IMR-90 (cell line): Measurements from ENCODE around the gene CERS5. TPM values are rescaled to one million over a fixed set of nuclear protein-coding genes. Genes with fewer than 3 reads are reported as not detected.

Source experiments
- ATAC-seq: fragments of 200-7000 bp; cut with Tn5 transposase; 2 replicates; pipeline ENCODE4 v1.9.1; 2020; ENCODE audit warnings: low read depth, mild to moderate bottlenecking, moderate library complexity
- BruUV-seq: library from RNA; stranded (reverse); fragments of 400-500 nt; replicated peaks from 2 replicates; lab custom pipeline; 2021; lab: Mats Ljungman, UMichigan
- CTCF ChIA-PET: fragments of 300-600 bp; formaldehyde crosslinking; extraction: SDS; loops from one replicate; lab custom pipeline; 2021; ENCODE audit warnings: antibody characterized with exemption; lab: Yijun Ruan, JAX
- POLR2A ChIA-PET: fragments of 300-600 bp; sonication (Branson Sonifier 250); formaldehyde crosslinking; loops from one replicate; lab custom pipeline; 2022; ENCODE audit warnings: antibody characterized with exemption; ENCODE audit not compliant: unreplicated experiment; lab: Charles Lee
- DNase-seq: peaks from one replicate; pipeline ENCODE4 v3.0.0; 2013
- H2AFZ ChIP-seq: replicated peaks from 2 replicates; pipeline ENCODE3; 2013; ENCODE audit warnings: low read length, mild to moderate bottlenecking; ENCODE audit not compliant: poor library complexity
- H2AK5ac ChIP-seq: 2 replicates; pipeline ENCODE4 v1.6.1; 2013; ENCODE audit warnings: low read depth, low read length, inconsistent platforms
- H2AK9ac ChIP-seq: replicated peaks from 2 replicates; pipeline ENCODE3; 2013; ENCODE audit warnings: mild to moderate bottlenecking, low read depth, low read length, moderate library complexity; ENCODE audit not compliant: poor library complexity
- H2BK120ac ChIP-seq: 2 replicates; pipeline ENCODE4 v1.6.1; 2013; ENCODE audit warnings: low read depth, low read length, inconsistent platforms
- H2BK15ac ChIP-seq: 3 replicates; pipeline ENCODE4 v1.6.1; 2013; ENCODE audit warnings: low read depth, low read length, inconsistent platforms
- H2BK20ac ChIP-seq: 2 replicates; pipeline ENCODE4 v1.6.1; 2013; ENCODE audit warnings: low read depth, mild to moderate bottlenecking, inconsistent platforms, low read length, moderate library complexity
- H2BK5ac ChIP-seq: 2 replicates; pipeline ENCODE4 v1.6.1; 2013; ENCODE audit warnings: mild to moderate bottlenecking, low read depth, low read length, inconsistent platforms; ENCODE audit not compliant: poor library complexity, severe bottlenecking
- H3K14ac ChIP-seq: replicated peaks from 2 replicates; pipeline ENCODE4 v1.6.1; 2013; ENCODE audit warnings: low read depth, low read length, inconsistent platforms
- H3K18ac ChIP-seq: 2 replicates; pipeline ENCODE4 v1.6.1; 2013; ENCODE audit warnings: low read depth, low read length, control low read depth
- H3K23ac ChIP-seq: 2 replicates; pipeline ENCODE4 v1.6.1; 2013; ENCODE audit warnings: low read depth, low read length, inconsistent platforms
- H3K27ac ChIP-seq: 2 replicates; pipeline ENCODE4 v1.5.1; 2013; ENCODE audit warnings: mild to moderate bottlenecking, control low read depth, low read length; ENCODE audit not compliant: insufficient read depth
- H3K27me3 ChIP-seq: 2 replicates; pipeline ENCODE4 v1.6.1; 2013; ENCODE audit warnings: low read length; ENCODE audit not compliant: control insufficient read depth, insufficient read depth
- H3K36me3 ChIP-seq: 2 replicates; pipeline ENCODE4 v1.6.1; 2013; ENCODE audit warnings: low read length, mixed read lengths; ENCODE audit not compliant: control insufficient read depth, insufficient read depth
- H3K4ac ChIP-seq: 2 replicates; pipeline ENCODE4 v1.6.1; 2013; ENCODE audit warnings: low read depth, low read length, inconsistent platforms
- H3K4me1 ChIP-seq: 2 replicates; pipeline ENCODE4 v1.6.1; 2013; ENCODE audit warnings: low read length, mixed read lengths; ENCODE audit not compliant: control insufficient read depth, insufficient read depth
- H3K4me2 ChIP-seq: 2 replicates; pipeline ENCODE4 v1.6.1; 2013; ENCODE audit warnings: low read depth, mild to moderate bottlenecking, control low read depth, low read length, moderate library complexity
- H3K4me3 ChIP-seq: 2 replicates; pipeline ENCODE4 v1.5.1; 2013; ENCODE audit warnings: low read depth, mild to moderate bottlenecking, control low read depth, low read length, moderate library complexity; ENCODE audit not compliant: insufficient read depth
- H3K56ac ChIP-seq: 2 replicates; pipeline ENCODE4 v1.6.1; 2013; ENCODE audit warnings: low read length, inconsistent platforms; ENCODE audit not compliant: insufficient read depth; ENCODE audit errors: extremely low read depth
- H3K79me1 ChIP-seq, 2 experiments: 2 replicates each; pipeline ENCODE4 v1.6.1; 2013; ENCODE audit warnings: low read length in 2 of 2, inconsistent platforms in 1 of 2, low read depth in 1 of 2
- H3K9ac ChIP-seq: 2 replicates; pipeline ENCODE4 v1.6.1; 2013; ENCODE audit warnings: low read depth, low read length, control low read depth
- H3K9me1 ChIP-seq: 2 replicates; pipeline ENCODE4 v1.6.1; 2013; ENCODE audit warnings: low read length, inconsistent platforms; ENCODE audit not compliant: insufficient read depth
- H3K9me3 ChIP-seq: 2 replicates; pipeline ENCODE4 v1.6.1; 2013; ENCODE audit warnings: low read length; ENCODE audit not compliant: control insufficient read depth, insufficient read depth
- H4K20me1 ChIP-seq: 2 replicates; pipeline ENCODE4 v1.6.1; 2013; ENCODE audit warnings: low read length, inconsistent platforms; ENCODE audit not compliant: insufficient read depth
- H4K5ac ChIP-seq: 2 replicates; pipeline ENCODE4 v1.6.1; 2013; ENCODE audit warnings: mild to moderate bottlenecking, low read depth, low read length, control low read depth
- H4K8ac ChIP-seq, 2 experiments: 2 replicates each; pipeline ENCODE4 v1.6.1; 2013; ENCODE audit warnings: low read depth in 2 of 2, low read length in 2 of 2, control low read depth in 1 of 2, inconsistent platforms in 1 of 2
- H4K91ac ChIP-seq: 2 replicates; pipeline ENCODE4 v1.6.1; 2013; ENCODE audit warnings: low read depth, low read length, inconsistent platforms; ENCODE audit not compliant: insufficient read depth
- BHLHE40 ChIP-seq: fragments of 150-350 bp; IDR thresholded peaks from 2 replicates; pipeline ENCODE4 v1.6.1; 2016; ENCODE audit warnings: mild to moderate bottlenecking, low read depth, low read length
- CEBPB ChIP-seq: IDR thresholded peaks from 2 replicates; pipeline ENCODE4 v1.6.1; 2012; ENCODE audit warnings: low read depth, low read length, improper control_type of control experiment
- CHD1 ChIP-seq: IDR thresholded peaks from 2 replicates; pipeline ENCODE4 v1.6.1; 2012; ENCODE audit warnings: low read depth, low read length, improper control_type of control experiment
- FOS ChIP-seq: fragments of 150-350 bp; IDR thresholded peaks from 2 replicates; pipeline ENCODE4 v1.6.1; 2016; ENCODE audit warnings: low read depth, low read length
- MAFK ChIP-seq: IDR thresholded peaks from 2 replicates; pipeline ENCODE4 v1.6.1; 2012; ENCODE audit warnings: low read depth, low read length, improper control_type of control experiment
- MAZ ChIP-seq: IDR thresholded peaks from 2 replicates; pipeline ENCODE4 v1.6.1; 2012; ENCODE audit warnings: low read depth, mild to moderate bottlenecking, low read length, improper control_type of control experiment, moderate library complexity, borderline replicate concordance
- MXI1 ChIP-seq: IDR thresholded peaks from 2 replicates; pipeline ENCODE4 v1.6.1; 2012; ENCODE audit warnings: low read depth, mild to moderate bottlenecking, low read length, moderate library complexity, borderline replicate concordance
- NFE2L2 ChIP-seq: fragments of 150-350 bp; IDR thresholded peaks from 2 replicates; pipeline ENCODE4 v1.6.1; 2016; ENCODE audit warnings: low read depth, mild to moderate bottlenecking, low read length
- POLR2A ChIP-seq: IDR thresholded peaks from 2 replicates; pipeline ENCODE4 v1.6.1; 2012; ENCODE audit warnings: mild to moderate bottlenecking, low read depth, low read length
- RAD21 ChIP-seq: IDR thresholded peaks from 2 replicates; pipeline ENCODE4 v1.6.1; 2012; ENCODE audit warnings: low read length, improper control_type of control experiment
- RCOR1 ChIP-seq: IDR thresholded peaks from 2 replicates; pipeline ENCODE4 v1.6.1; 2012; ENCODE audit warnings: mild to moderate bottlenecking, low read length, improper control_type of control experiment; ENCODE audit not compliant: insufficient replicate concordance
- RFX5 ChIP-seq: IDR thresholded peaks from 2 replicates; pipeline ENCODE4 v1.8.0; 2012; ENCODE audit warnings: low read depth, mild to moderate bottlenecking, low read length, moderate library complexity
- SMC3 ChIP-seq: fragments of 150-350 bp; IDR thresholded peaks from 2 replicates; pipeline ENCODE4 v1.6.1; 2016; ENCODE audit warnings: low read depth, mild to moderate bottlenecking, antibody characterized with exemption, low read length, moderate library complexity
- WGBS, 2 experiments: methylation state at CpG; one replicate each; pipeline versions ENCODE4 v1.1.5 to v1.1.7; 2013; ENCODE audit warnings: missing lambda C conversion rate in 2 of 2; ENCODE audit not compliant: insufficient read length in 1 of 2; ENCODE audit errors: extremely low coverage in 2 of 2; 5-methylcytosine and 5-hydroxymethylcytosine counted together
- dilution Hi-C: fragments of 300-500 bp; cut with HindIII; formaldehyde crosslinking; loops from one replicate; pipeline ENCODE4 v1.14.3; 2018; ENCODE audit warnings: low sequenced_read_pairs; ENCODE audit not compliant: unreplicated experiment
- in situ Hi-C: fragments of 300-500 bp; cut with MboI; formaldehyde crosslinking; loops from 3 replicates; pipeline ENCODE4 v1.14.3; 2019; ENCODE audit warnings: low sequenced_read_pairs, inconsistent platforms, mixed read lengths
- intact Hi-C: fragments of 100-400 bp; cut with micrococcal nuclease; formaldehyde crosslinking; loops from 2 replicates; pipeline ENCODE4 v1.10.0; 2022
- polyA plus RNA-seq, 3 experiments: library from polyadenylated mRNA; depleted of rRNA; stranded (reverse); fragments of >200 nt; gene quantifications; 2 replicates each; pipeline ENCODE4 v1.2.3, GENCODE V29; 2012; ENCODE audit warnings: low replicate concordance in 1 of 3
- total RNA-seq: library from RNA; depleted of rRNA; stranded (reverse); fragments of >200 nt; gene quantifications from 2 replicates; pipeline ENCODE4 v1.2.3, GENCODE V29; 2012
- TF ChIP-seq, protein P1 (sequence below): conservative IDR thresholded peaks from 2 replicates; pipeline ENCODE4 v1.5.1; 2012; ENCODE audit warnings: mild to moderate bottlenecking, low read depth, low read length, improper control_type of control experiment
- TF ChIP-seq, protein P2 (sequence below): fragments of 150-350 bp; IDR thresholded peaks from 2 replicates; pipeline ENCODE4 v1.6.1; 2017; ENCODE audit warnings: mild to moderate bottlenecking, antibody characterized with exemption, low read length, low read depth
- TF ChIP-seq, protein P3 (sequence below): fragments of 150-350 bp; IDR thresholded peaks from 2 replicates; pipeline ENCODE4 v1.6.1; 2016; ENCODE audit warnings: low read depth, mild to moderate bottlenecking, low read length, moderate library complexity, borderline replicate concordance

Gene CERS5
- total and polyA plus RNA-seq, 2 of the 4 experiments (the other 2 are of a cell fraction): 40.3 to 60.3 TPM

DNA sequence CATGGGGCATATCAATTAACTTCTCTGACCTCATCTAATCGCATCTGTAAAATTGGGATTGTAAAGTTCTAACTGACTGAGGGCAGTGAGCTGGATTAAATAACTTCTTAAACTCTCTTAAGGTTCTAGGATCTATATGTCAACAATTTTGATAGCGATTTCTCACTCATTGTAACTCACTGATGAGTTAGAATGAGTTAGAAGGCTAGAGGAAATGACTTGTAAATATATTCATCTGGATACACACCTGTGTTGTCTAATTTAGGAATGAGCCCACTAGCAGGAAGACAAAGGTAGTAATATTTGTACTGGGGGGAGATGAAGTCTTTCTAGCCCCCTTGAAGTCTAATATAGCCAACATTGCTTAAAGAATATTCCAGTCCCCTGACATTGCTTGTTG is 46.3 kb upstream of the CERS5 start:
- Histone ChIP-seq H3K79me1 (peaks cover 2 to 68% of the 10 kb centered on the region in 2 experiments; a peak in 3 of 4 replicates), H2AK5ac (no peak overlapping the region), H3K14ac (no peak overlapping the region), H3K9ac (no peak overlapping the region), H3K4me2 (peak overlapping the region; percentile 56; the same call in 1 of the 2 replicates), H3K9me1 (peaks cover 16% of the 10 kb centered on the region; the same call in 1 of the 2 replicates), H3K18ac (no peak overlapping the region; the same call in 1 of the 2 replicates), H2AK9ac (no peak overlapping the region), H2BK5ac (peak overlapping the region; percentile 53), H3K4ac (no peak overlapping the region), H3K9me3 (no peaks in the 10 kb centered on the region), H4K91ac (no peak overlapping the region), H4K5ac (peak overlapping the region; percentile 48; the same call in 1 of the 2 replicates), H3K4me1 (peaks cover 12% of the 10 kb centered on the region), H3K27ac (no peak overlapping the region), H2BK15ac (no peak overlapping the region), H2BK120ac (no peak overlapping the region), H3K56ac (no peak overlapping the region), H3K23ac (no peak overlapping the region; the same call in 1 of the 2 replicates), H2AFZ (no peak overlapping the region), H3K4me3 (no peak overlapping the region), H3K36me3 (peaks cover 28% of the 10 kb centered on the region), H3K27me3 (no peaks in the 10 kb centered on the region), H2BK20ac (no peak overlapping the region), H4K8ac (no peak overlapping the region), H4K20me1 (peaks cover 61% of the 10 kb centered on the region)
- no CpG with 5 or more reads among the region's 2 CpGs for WGBS, 2 experiments
- BruUV-seq: no TSS peak
- intact Hi-C loops: no loop called here
- DNase-seq (no peak), ATAC-seq (no peak)
- TF ChIP-seq RFX5 (no peak), FOS (no peak), RCOR1 (no peak), BHLHE40 (no peak), MAZ (no peak), MXI1 (no peak), SMC3 (no peak), NFE2L2 (no peak), CHD1 (no peak), RAD21 (no peak), MAFK (no peak), POLR2A (no peak), CEBPB (no peak)
- TF ChIP-seq, protein P1, sequence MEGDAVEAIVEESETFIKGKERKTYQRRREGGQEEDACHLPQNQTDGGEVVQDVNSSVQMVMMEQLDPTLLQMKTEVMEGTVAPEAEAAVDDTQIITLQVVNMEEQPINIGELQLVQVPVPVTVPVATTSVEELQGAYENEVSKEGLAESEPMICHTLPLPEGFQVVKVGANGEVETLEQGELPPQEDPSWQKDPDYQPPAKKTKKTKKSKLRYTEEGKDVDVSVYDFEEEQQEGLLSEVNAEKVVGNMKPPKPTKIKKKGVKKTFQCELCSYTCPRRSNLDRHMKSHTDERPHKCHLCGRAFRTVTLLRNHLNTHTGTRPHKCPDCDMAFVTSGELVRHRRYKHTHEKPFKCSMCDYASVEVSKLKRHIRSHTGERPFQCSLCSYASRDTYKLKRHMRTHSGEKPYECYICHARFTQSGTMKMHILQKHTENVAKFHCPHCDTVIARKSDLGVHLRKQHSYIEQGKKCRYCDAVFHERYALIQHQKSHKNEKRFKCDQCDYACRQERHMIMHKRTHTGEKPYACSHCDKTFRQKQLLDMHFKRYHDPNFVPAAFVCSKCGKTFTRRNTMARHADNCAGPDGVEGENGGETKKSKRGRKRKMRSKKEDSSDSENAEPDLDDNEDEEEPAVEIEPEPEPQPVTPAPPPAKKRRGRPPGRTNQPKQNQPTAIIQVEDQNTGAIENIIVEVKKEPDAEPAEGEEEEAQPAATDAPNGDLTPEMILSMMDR: no peak
- TF ChIP-seq, protein P2, sequence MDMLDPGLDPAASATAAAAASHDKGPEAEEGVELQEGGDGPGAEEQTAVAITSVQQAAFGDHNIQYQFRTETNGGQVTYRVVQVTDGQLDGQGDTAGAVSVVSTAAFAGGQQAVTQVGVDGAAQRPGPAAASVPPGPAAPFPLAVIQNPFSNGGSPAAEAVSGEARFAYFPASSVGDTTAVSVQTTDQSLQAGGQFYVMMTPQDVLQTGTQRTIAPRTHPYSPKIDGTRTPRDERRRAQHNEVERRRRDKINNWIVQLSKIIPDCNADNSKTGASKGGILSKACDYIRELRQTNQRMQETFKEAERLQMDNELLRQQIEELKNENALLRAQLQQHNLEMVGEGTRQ: no peak
- TF ChIP-seq, protein P3, sequence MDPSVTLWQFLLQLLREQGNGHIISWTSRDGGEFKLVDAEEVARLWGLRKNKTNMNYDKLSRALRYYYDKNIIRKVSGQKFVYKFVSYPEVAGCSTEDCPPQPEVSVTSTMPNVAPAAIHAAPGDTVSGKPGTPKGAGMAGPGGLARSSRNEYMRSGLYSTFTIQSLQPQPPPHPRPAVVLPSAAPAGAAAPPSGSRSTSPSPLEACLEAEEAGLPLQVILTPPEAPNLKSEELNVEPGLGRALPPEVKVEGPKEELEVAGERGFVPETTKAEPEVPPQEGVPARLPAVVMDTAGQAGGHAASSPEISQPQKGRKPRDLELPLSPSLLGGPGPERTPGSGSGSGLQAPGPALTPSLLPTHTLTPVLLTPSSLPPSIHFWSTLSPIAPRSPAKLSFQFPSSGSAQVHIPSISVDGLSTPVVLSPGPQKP: no peak
- in situ Hi-C loops: no loop called here
- dilution Hi-C loops: no loop called here
- ChIA-PET CTCF (interaction anchor here (1.1 to 1.7 kb wide), 4 partner anchors 8 to 101 kb away, joined by 3 to 6 read pairs (median 4); no protein-coding TSS in a partner anchor), POLR2A (no interaction called here)
